ENCODE results near the gene PICALM. TPM values are rescaled to one million over a fixed set of nuclear protein-coding genes. Genes with fewer than 3 reads are reported as not detected.

Gene PICALM
- total and polyA plus RNA-seq, 2 of the 8 experiments (the other 6 are each of a cell fraction or from before 2014, with no cell fraction given) = 69.4 to 71.3 TPM

DNA sequence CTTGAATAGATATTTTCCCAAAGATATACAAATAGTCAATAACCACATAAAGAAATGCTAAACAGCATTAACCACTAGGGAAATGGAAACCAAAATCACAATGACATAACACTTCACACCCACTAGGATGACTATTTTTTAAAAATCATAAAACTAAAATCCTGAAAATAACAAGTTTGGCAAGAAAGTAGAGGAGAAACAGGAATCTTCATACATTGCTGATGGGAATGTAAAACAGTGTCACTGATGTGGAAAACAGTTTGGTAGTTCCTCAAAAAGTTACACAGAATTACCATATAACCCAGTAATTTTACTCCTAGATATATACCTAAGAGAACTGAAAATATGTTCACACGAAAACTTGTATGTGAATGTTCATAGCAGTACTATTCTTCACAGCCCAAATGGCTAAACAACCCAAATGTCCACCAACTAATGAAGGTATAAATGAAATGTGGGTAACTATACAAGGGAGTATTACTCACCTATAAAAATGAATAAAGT, 12.5 kb downstream of the PICALM start (continued):
- TF ChIP-seq, protein P1, sequence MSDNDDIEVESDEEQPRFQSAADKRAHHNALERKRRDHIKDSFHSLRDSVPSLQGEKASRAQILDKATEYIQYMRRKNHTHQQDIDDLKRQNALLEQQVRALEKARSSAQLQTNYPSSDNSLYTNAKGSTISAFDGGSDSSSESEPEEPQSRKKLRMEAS (IDR thresholded peaks at IDR 0.05) = no peak
- TF ChIP-seq RNF2 (IDR thresholded peaks at IDR 0.05; ENCODE audit: borderline replicate concordance, low read depth, low read length, missing control alignments, poor library complexity, severe bottlenecking) = no peak
- no peak for TF ChIP-seq CHD1 (IDR thresholded peaks at IDR 0.05; ENCODE audit: low read depth, low read length)

Data from H1 (cell line).